ENCODE results near the gene MRTFA.
"Not testable (repeated sequence)": the region's sequence is repeated elsewhere in the genome, so short reads cannot be mapped to it uniquely, and the experiment has no call there.

MRTFA gene

DNA sequence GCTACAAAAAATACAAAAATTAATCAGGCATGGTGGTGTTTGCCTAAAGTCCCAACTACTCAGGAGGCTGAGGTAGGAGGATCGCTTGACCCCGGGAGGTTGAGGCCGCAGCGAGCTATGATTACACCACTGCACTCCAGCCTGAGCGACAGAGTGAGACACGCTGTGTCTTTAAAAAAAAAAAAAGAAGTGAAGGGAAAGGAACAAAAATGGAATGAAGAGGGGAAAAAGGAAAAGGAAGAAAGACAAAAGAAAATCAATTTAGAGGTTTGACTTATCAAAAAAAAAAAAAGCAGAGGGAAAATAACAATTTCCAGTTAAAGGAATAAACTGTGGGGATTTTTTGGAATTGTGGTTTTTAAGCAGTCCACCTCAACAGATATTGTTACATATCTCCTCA lies 36.8 kb downstream of the MRTFA start:
- H3K4me1 ChIP-seq (ENCODE audit: control insufficient read depth, insufficient read depth, low read length, poor library complexity, severe bottlenecking) = no peaks in the 10 kb centered on the region
- no peaks in the 10 kb centered on the region for H3K27me3 ChIP-seq (replicated peaks; ENCODE audit: control insufficient read depth, insufficient read depth, low read length, poor library complexity, severe bottlenecking)
- no peaks in the 10 kb centered on the region for H3K9me3 ChIP-seq (ENCODE audit: control insufficient read depth, low read length)
- H3K4me3 ChIP-seq (ENCODE audit: insufficient read depth, low read depth, low read length, poor library complexity, severe bottlenecking) = no peak overlapping the region
- H3K36me3 ChIP-seq (ENCODE audit: control insufficient read depth, insufficient read depth, low read length) = no peaks in the 10 kb centered on the region
- H3K27ac ChIP-seq (ENCODE audit: insufficient read depth, low read length, poor library complexity, severe bottlenecking) = no peak overlapping the region
- no peak for DNase-seq

DNA sequence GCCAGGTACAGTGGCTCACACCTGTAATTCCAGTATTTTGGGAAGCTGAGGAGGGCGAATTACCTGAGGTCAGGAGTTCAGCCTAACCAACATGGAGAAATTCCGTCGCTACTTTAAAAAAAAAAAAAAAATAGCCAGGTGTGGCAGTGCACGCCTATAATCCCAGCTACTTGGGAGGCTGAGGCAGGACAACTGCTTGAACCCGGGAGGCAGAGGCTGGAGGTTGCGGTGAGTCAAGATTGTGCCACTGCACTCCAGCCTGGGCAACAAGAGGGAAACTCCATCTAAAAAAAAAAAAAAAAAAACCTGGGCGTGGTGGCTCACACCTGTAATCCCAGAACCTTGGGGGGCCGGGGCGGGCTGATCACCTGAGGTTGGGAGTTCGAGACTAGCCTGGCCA lies 37.8 kb downstream of the MRTFA start:
- not testable (repeated sequence) for H3K9me3 ChIP-seq (ENCODE audit: control insufficient read depth, low read length); H3K4me3 ChIP-seq (ENCODE audit: insufficient read depth, low read depth, low read length, poor library complexity, severe bottlenecking); H3K27ac ChIP-seq (ENCODE audit: insufficient read depth, low read length, poor library complexity, severe bottlenecking)

DNA sequence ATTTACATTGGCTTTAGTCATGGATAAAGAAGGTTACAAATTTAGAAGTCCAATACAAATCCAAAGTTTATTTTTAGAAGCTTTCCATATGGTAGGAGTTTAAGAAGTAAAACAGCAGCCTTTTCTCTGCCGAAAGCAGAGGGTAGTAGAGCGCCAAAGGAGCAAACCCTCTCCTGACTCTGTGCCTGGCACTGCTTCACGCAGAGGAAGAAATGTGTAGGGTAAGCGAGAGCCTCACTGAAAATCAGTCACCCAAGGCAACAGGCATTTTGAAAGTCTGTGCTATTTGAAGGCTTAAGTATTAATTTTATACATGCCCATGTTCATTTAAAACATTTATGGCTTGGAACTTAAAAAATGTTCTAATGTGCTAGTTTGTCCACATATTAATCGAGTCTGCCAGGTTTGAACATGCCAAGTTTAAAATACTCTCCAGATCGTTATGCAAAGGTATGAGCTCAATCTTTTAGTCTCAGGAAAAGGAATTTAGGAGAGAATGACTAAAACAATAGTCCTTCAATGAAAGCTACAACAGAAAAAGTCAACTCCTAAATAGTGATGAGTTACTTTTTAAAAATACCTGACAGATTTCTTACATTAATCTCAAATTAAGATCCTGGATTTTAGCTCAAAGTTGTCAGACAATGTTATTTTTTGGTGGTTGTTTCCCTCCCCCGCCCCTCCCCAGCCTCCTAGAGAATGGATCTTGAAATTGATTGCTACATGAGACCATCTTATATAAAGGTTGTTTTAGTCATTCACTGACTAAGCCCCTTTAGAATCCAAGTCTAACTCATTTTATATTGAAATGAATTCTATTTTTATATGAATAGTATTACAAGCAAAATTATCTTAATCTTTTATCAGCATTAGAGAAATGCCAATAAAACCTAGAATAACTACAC lies 38.7 kb downstream of the MRTFA start:
- no peak overlapping the region for H3K27ac ChIP-seq (ENCODE audit: insufficient read depth, low read length, poor library complexity, severe bottlenecking)
- no peak for DNase-seq
- H3K9me3 ChIP-seq (ENCODE audit: control insufficient read depth, low read length) = no peaks in the 10 kb centered on the region
- no peak overlapping the region for H3K4me3 ChIP-seq (ENCODE audit: insufficient read depth, low read depth, low read length, poor library complexity, severe bottlenecking)
- H3K4me1 ChIP-seq (ENCODE audit: control insufficient read depth, insufficient read depth, low read length, poor library complexity, severe bottlenecking) = no peaks in the 10 kb centered on the region
- H3K36me3 ChIP-seq (ENCODE audit: control insufficient read depth, insufficient read depth, low read length) = no peaks in the 10 kb centered on the region
- no peaks in the 10 kb centered on the region for H3K27me3 ChIP-seq (replicated peaks; ENCODE audit: control insufficient read depth, insufficient read depth, low read length, poor library complexity, severe bottlenecking)

More for the DNA sequence above, 37.8 kb downstream of the MRTFA start:
- H3K27me3 ChIP-seq (replicated peaks; ENCODE audit: control insufficient read depth, insufficient read depth, low read length, poor library complexity, severe bottlenecking); DNase-seq; H3K4me1 ChIP-seq (ENCODE audit: control insufficient read depth, insufficient read depth, low read length, poor library complexity, severe bottlenecking); H3K36me3 ChIP-seq (ENCODE audit: control insufficient read depth, insufficient read depth, low read length): not testable (repeated sequence)

DNA sequence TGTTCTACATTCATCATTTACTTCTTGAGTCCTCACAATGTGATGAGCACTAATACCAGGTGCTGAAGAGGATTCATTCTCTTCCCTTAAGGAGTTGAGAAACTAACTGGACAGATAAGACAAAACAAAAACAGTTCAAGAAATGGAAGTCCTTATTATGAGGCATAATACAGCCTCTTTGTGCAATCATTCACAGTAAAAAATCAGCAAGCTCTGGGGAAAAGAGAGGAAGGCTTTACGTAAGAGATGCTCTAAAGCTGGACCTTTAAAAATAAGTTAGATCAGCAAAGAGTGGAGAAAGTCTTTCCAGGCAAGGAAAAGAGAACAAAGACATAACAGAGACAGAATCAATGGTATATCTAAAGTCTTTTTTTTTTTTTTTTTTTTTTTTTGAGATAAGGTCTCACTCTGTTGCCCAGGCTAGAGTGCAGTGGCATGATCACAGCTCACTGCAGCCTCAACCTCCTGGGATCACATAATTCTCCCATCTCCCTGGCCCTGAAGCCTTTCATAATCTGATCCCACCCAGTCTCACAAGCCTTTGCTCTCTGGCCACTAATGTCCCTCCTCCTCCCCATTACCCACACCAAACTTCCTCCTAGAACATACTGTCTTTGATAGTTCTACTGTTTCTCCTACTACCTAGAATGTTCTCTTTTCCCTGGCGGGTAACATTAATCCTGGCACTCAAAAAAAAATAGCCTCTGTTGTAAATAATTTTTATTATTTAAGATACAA lies 40.9 kb downstream of the MRTFA start:
- Histone ChIP-seq H3K9me3 (ENCODE audit: control insufficient read depth, low read length) (no peaks in the 10 kb centered on the region), H3K36me3 (ENCODE audit: control insufficient read depth, insufficient read depth, low read length) (no peaks in the 10 kb centered on the region), H3K27me3 (replicated peaks; ENCODE audit: control insufficient read depth, insufficient read depth, low read length, poor library complexity, severe bottlenecking) (no peaks in the 10 kb centered on the region), H3K27ac (ENCODE audit: insufficient read depth, low read length, poor library complexity, severe bottlenecking) (no peak overlapping the region), H3K4me3 (ENCODE audit: insufficient read depth, low read depth, low read length, poor library complexity, severe bottlenecking) (no peak overlapping the region), H3K4me1 (ENCODE audit: control insufficient read depth, insufficient read depth, low read length, poor library complexity, severe bottlenecking) (no peaks in the 10 kb centered on the region)
- no peak for DNase-seq

- Histone ChIP-seq H3K36me3 (ENCODE audit: control insufficient read depth, insufficient read depth, low read length) (no peaks in the 10 kb centered on the region), H3K4me3 (ENCODE audit: insufficient read depth, low read depth, low read length, poor library complexity, severe bottlenecking) (no peak overlapping the region), H3K27me3 (replicated peaks; ENCODE audit: control insufficient read depth, insufficient read depth, low read length, poor library complexity, severe bottlenecking) (no peaks in the 10 kb centered on the region), H3K9me3 (ENCODE audit: control insufficient read depth, low read length) (no peaks in the 10 kb centered on the region), H3K4me1 (ENCODE audit: control insufficient read depth, insufficient read depth, low read length, poor library complexity, severe bottlenecking) (no peaks in the 10 kb centered on the region), H3K27ac (ENCODE audit: insufficient read depth, low read length, poor library complexity, severe bottlenecking) (no peak overlapping the region)
- DNase-seq = no peak
Observed at GRCh38 chr22:40594924-40595323, 41.6 kb downstream of the MRTFA start.

DNA sequence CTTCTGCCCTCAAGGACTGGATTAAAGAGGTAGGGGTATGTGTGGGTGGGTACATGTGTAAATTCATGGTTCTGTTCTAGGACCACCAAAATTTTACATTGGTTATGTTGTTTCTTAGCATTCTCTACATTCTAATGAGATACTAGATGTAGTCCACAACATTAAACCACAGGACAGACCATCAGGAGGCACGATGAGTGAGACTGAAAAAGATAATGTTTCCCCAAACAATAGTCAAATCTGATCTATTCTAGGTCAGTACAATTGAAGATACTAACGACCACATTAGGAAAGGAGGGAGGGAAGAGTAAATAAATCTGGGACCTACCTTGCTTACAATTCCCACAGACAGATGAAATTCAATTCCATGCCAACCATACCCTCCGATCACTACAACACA lies 42.2 kb downstream of the MRTFA start:
- no peaks in the 10 kb centered on the region for H3K4me1 ChIP-seq (ENCODE audit: control insufficient read depth, insufficient read depth, low read length, poor library complexity, severe bottlenecking)
- H3K27ac ChIP-seq (ENCODE audit: insufficient read depth, low read length, poor library complexity, severe bottlenecking) = no peak overlapping the region
- no peaks in the 10 kb centered on the region for H3K9me3 ChIP-seq (ENCODE audit: control insufficient read depth, low read length)
- H3K27me3 ChIP-seq (replicated peaks; ENCODE audit: control insufficient read depth, insufficient read depth, low read length, poor library complexity, severe bottlenecking) = no peaks in the 10 kb centered on the region
- H3K36me3 ChIP-seq (ENCODE audit: control insufficient read depth, insufficient read depth, low read length) = no peaks in the 10 kb centered on the region
- H3K4me3 ChIP-seq (ENCODE audit: insufficient read depth, low read depth, low read length, poor library complexity, severe bottlenecking) = no peak overlapping the region
- DNase-seq = no peak

- Histone ChIP-seq H3K4me3 (ENCODE audit: insufficient read depth, low read depth, low read length, poor library complexity, severe bottlenecking) (no peak overlapping the region), H3K27ac (ENCODE audit: insufficient read depth, low read length, poor library complexity, severe bottlenecking) (no peak overlapping the region), H3K9me3 (ENCODE audit: control insufficient read depth, low read length) (no peaks in the 10 kb centered on the region), H3K27me3 (replicated peaks; ENCODE audit: control insufficient read depth, insufficient read depth, low read length, poor library complexity, severe bottlenecking) (no peaks in the 10 kb centered on the region), H3K4me1 (ENCODE audit: control insufficient read depth, insufficient read depth, low read length, poor library complexity, severe bottlenecking) (no peaks in the 10 kb centered on the region), H3K36me3 (ENCODE audit: control insufficient read depth, insufficient read depth, low read length) (no peaks in the 10 kb centered on the region)
- no peak for DNase-seq
Observed at GRCh38 chr22:40593460-40594273, 42.9 kb downstream of the MRTFA start.

DNA sequence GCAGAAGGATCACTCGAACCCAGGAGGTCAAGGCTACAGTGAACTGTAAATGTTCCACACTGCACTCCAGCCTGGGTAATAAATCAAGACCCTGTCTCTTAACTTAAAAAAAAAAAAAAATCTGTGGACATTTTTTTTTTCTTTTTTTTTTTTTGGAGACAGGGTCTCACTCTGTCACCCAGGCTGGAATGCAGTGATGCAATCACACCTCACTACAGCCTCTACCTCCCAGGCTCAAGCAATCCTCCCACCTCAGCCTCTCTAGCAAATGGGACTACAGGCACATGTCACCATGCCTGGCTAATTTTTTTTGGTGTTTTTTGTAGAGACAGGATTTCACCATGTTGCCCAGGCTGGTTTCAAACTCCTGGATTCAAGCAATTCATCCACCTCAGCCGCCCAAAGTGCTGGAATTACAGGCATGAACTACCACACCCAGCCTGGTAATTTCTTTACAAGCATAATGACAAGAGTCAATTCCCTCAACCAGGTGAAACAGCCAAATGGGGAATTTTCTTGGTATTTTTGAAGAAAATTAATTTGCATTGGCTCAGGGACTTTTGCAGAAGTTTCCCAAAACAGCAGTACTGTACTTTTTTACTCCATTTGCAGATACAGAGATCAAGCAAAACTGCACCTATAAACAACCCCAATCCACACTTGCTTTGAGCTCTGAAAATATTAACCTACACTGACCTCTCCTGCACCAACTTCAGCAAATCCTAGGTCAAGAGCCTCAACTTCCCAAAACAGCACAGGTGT lies 44.0 kb downstream of the MRTFA start:
- no peak for DNase-seq
- Histone ChIP-seq H3K36me3 (ENCODE audit: control insufficient read depth, insufficient read depth, low read length) (no peaks in the 10 kb centered on the region), H3K4me1 (ENCODE audit: control insufficient read depth, insufficient read depth, low read length, poor library complexity, severe bottlenecking) (no peaks in the 10 kb centered on the region), H3K27me3 (replicated peaks; ENCODE audit: control insufficient read depth, insufficient read depth, low read length, poor library complexity, severe bottlenecking) (no peaks in the 10 kb centered on the region), H3K27ac (ENCODE audit: insufficient read depth, low read length, poor library complexity, severe bottlenecking) (no peak overlapping the region), H3K9me3 (ENCODE audit: control insufficient read depth, low read length) (no peaks in the 10 kb centered on the region), H3K4me3 (ENCODE audit: insufficient read depth, low read depth, low read length, poor library complexity, severe bottlenecking) (no peak overlapping the region)

GRCh38 chr22:40588726-40589125 lies 47.8 kb downstream of the MRTFA start:
- Histone ChIP-seq H3K4me3 (ENCODE audit: insufficient read depth, low read depth, low read length, poor library complexity, severe bottlenecking) (no peak overlapping the region), H3K9me3 (ENCODE audit: control insufficient read depth, low read length) (no peaks in the 10 kb centered on the region), H3K4me1 (ENCODE audit: control insufficient read depth, insufficient read depth, low read length, poor library complexity, severe bottlenecking) (no peaks in the 10 kb centered on the region), H3K27ac (ENCODE audit: insufficient read depth, low read length, poor library complexity, severe bottlenecking) (no peak overlapping the region), H3K36me3 (ENCODE audit: control insufficient read depth, insufficient read depth, low read length) (peaks cover 4% of the 10 kb centered on the region), H3K27me3 (replicated peaks; ENCODE audit: control insufficient read depth, insufficient read depth, low read length, poor library complexity, severe bottlenecking) (no peaks in the 10 kb centered on the region)
- no peak for DNase-seq
